Liver (tissue), 9 donors: ENCODE data around the gene COG2. TPM values are rescaled to one million over a fixed set of nuclear protein-coding genes. Genes with fewer than 3 reads are reported as not detected.

Experiments
- DNase-seq: peaks from one replicate; pipeline ENCODE4 v3.0.0-alpha.2; 2017; ENCODE audit warnings: low spot score
- H3K27ac ChIP-seq, 2 donors: one replicate each; pipeline ENCODE4 v1.7.0; 2013; ENCODE audit warnings: inconsistent platforms in 2 of 2, low read length in 2 of 2, control low read depth in 1 of 2, low read depth in 1 of 2, mild to moderate bottlenecking in 1 of 2
- H3K27me3 ChIP-seq, 4 donors: one replicate each; pipeline versions ENCODE4 v1.6.1 to v1.7.0; 2013; ENCODE audit warnings: low read length in 3 of 4, inconsistent platforms in 1 of 4, mild to moderate bottlenecking in 1 of 4, moderate library complexity in 1 of 4; ENCODE audit not compliant: control insufficient read depth in 4 of 4, insufficient read depth in 4 of 4
- H3K36me3 ChIP-seq, 4 donors: one replicate each; pipeline versions ENCODE4 v1.6.1 to v1.7.0; 2013; ENCODE audit warnings: low read length in 3 of 4, mild to moderate bottlenecking in 3 of 4, low read depth in 1 of 4, moderate library complexity in 1 of 4; ENCODE audit not compliant: control insufficient read depth in 4 of 4, insufficient read depth in 3 of 4
- H3K4me1 ChIP-seq, 4 donors: one replicate each; pipeline versions ENCODE4 v1.6.1 to v1.7.0; 2013; ENCODE audit warnings: low read length in 3 of 4, mild to moderate bottlenecking in 3 of 4, moderate library complexity in 1 of 4; ENCODE audit not compliant: control insufficient read depth in 4 of 4, insufficient read depth in 4 of 4
- H3K4me3 ChIP-seq, 3 donors: one replicate each; pipeline versions ENCODE4 v1.6.1 to v1.7.0; 2013; ENCODE audit warnings: low read length in 3 of 3, control low read depth in 1 of 3, low read depth in 1 of 3, mild to moderate bottlenecking in 1 of 3
- H3K9ac ChIP-seq, 2 donors: one replicate each; pipeline ENCODE4 v1.7.0; 2013; ENCODE audit warnings: low read length in 2 of 2, mild to moderate bottlenecking in 2 of 2, moderate library complexity in 2 of 2, control low read depth in 1 of 2, low read depth in 1 of 2
- H3K9me3 ChIP-seq, 4 donors: one replicate each; pipeline versions ENCODE4 v1.6.1 to v1.7.0; 2013; ENCODE audit warnings: low read length in 3 of 4; ENCODE audit not compliant: control insufficient read depth in 4 of 4
- EGR1 ChIP-seq, 2 donors: IDR thresholded peaks; 2 replicates each; pipeline ENCODE4 v1.6.1; 2016 to 2018; ENCODE audit warnings: antibody characterized with exemption in 2 of 2, low read depth in 2 of 2
- FOXA1 ChIP-seq: IDR thresholded peaks from 2 replicates; pipeline ENCODE4 v1.6.1; 2016; ENCODE audit warnings: antibody characterized with exemption
- FOXA2 ChIP-seq: IDR thresholded peaks from 2 replicates; pipeline ENCODE4 v1.6.1; 2016; ENCODE audit warnings: antibody characterized with exemption
- GABPA ChIP-seq, 2 donors: IDR thresholded peaks in 1 of 2; conservative IDR thresholded peaks in 1 of 2; 2 replicates each; pipeline ENCODE4 v1.6.1; 2016; ENCODE audit warnings: antibody characterized with exemption in 2 of 2, mild to moderate bottlenecking in 1 of 2, moderate library complexity in 1 of 2
- HNF4A ChIP-seq, 2 donors: conservative IDR thresholded peaks; 2 replicates each; pipeline ENCODE4 v1.6.1; 2016; ENCODE audit warnings: antibody characterized with exemption in 2 of 2, mild to moderate bottlenecking in 2 of 2
- HNF4G ChIP-seq: IDR thresholded peaks from 2 replicates; pipeline ENCODE4 v1.6.1; 2016; ENCODE audit warnings: antibody characterized with exemption
- JUND ChIP-seq, 2 donors: IDR thresholded peaks; 2 replicates each; pipeline ENCODE4 v1.6.1; 2016; ENCODE audit warnings: antibody characterized with exemption in 2 of 2
- MAX ChIP-seq: IDR thresholded peaks from 2 replicates; pipeline ENCODE4 v1.6.1; 2016; ENCODE audit warnings: antibody characterized with exemption
- NR2F2 ChIP-seq: IDR thresholded peaks from 2 replicates; pipeline ENCODE4 v1.6.1; 2016; ENCODE audit warnings: antibody characterized with exemption
- RAD21 ChIP-seq, 2 donors: IDR thresholded peaks; 2 replicates each; pipeline ENCODE4 v1.6.1; 2016; ENCODE audit warnings: antibody characterized with exemption in 2 of 2, mild to moderate bottlenecking in 2 of 2
- RXRA ChIP-seq, 2 donors: IDR thresholded peaks; 2 replicates each; pipeline ENCODE4 v1.6.1; 2017 to 2018; ENCODE audit warnings: antibody characterized with exemption in 2 of 2, mild to moderate bottlenecking in 1 of 2
- SP1 ChIP-seq: IDR thresholded peaks from 2 replicates; pipeline ENCODE4 v1.6.1; 2018; ENCODE audit warnings: antibody characterized with exemption, mild to moderate bottlenecking
- TAF1 ChIP-seq: conservative IDR thresholded peaks from 2 replicates; pipeline ENCODE4 v1.6.1; 2016; ENCODE audit warnings: antibody characterized with exemption, mild to moderate bottlenecking
- YY1 ChIP-seq: IDR thresholded peaks from 2 replicates; pipeline ENCODE4 v1.6.1; 2016; ENCODE audit warnings: antibody characterized with exemption, mild to moderate bottlenecking
- ZBTB33 ChIP-seq: IDR thresholded peaks from 2 replicates; pipeline ENCODE4 v1.6.1; 2016; ENCODE audit warnings: antibody characterized with exemption
- WGBS: extraction: QIAGEN DNeasy Blood & Tissue Kit; methylation state at CpG from one replicate; pipeline ENCODE4 v1.1.7; 2013; 5-methylcytosine and 5-hydroxymethylcytosine counted together
- polyA plus RNA-seq, 2 donors: library from polyadenylated mRNA; stranded (reverse) in 1 of 2; unstranded in 1 of 2; fragments of 200-250 nt in 1 of 2; fragments of >200 nt in 1 of 2; fragmentation: Nextera tagmentation in 1 of 2; extraction: Ambion mirVana in 1 of 2; gene quantifications; one replicate each; pipeline versions ENCODE4 v1.2.1 to v1.2.3, GENCODE V29; 2013 to 2015
- total RNA-seq, 2 donors: library from RNA; depleted of rRNA; stranded (reverse); fragments of >200 nt; gene quantifications; one replicate each; pipeline ENCODE4 v1.2.3, GENCODE V29; 2014
- TF ChIP-seq, protein P1 (sequence below): IDR thresholded peaks from 2 replicates; pipeline ENCODE4 v1.6.1; 2016; ENCODE audit warnings: antibody characterized with exemption
- TF ChIP-seq, protein P2 (sequence below): IDR thresholded peaks from 2 replicates; pipeline ENCODE4 v1.6.1; 2016; ENCODE audit warnings: antibody characterized with exemption, mild to moderate bottlenecking
- donor health status: healthy.
- donor health status: healthy.
- donor health status: healthy.
- donor health status: healthy.
- donor health status: healthy.

COG2 gene
- total and polyA plus RNA-seq, 4 donors: 6.4 to 16.1 (median 14.3) TPM

DNA sequence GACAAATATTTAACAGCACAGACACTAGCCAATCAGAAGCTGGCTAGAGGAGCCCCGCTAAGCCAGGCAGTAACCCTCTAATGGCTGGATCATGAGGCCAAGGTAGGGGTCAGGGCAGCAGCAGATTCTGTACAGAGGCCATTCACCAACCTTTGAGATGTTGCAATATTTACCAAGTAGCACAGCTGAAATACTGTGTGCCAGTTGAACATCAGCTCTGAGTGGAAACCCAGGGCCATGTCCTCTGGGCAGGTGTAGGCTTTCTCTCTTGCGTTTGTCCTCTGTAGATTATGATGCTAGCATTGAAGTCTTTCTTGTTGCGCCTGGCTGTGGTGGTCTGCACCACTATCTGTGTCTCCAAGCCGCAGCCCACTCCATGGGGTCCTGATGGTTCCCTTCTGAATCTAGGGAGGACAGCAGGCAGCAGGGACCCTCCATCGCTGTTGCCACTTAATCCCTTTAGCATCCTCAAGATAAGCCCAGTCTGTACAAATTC is 2.5 kb upstream of the COG2 start (continued):
- peak in 1 of 2 donors; percentile 74 for TF ChIP-seq JUND (IDR thresholded peaks at IDR 0.05)
- TF ChIP-seq NR2F2: peak; percentile 88

DNA sequence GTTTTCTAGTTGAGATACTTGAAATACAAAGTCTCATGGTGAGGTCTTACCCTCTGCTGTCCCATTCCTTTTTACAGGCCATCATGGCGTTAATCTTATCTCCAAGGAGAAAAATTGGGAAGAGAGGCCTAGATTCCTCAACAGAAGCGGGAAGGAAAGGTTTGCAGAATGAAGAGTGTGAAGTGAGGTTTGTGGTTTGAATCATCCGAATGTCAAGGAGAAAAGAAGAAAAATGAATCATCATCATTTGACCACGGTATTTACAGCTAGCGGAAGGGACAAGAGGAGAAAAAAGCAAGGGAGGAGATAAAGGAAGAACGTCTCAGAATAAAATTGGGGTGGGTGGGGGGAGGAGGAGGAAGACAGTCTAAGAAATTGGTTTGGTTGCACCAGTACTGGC is 935 bp upstream of the COG2 start:
- no peak overlapping the region for H3K4me3 ChIP-seq
- no peaks in the 10 kb centered on the region for H3K27me3 ChIP-seq
- no peak overlapping the region for H3K9ac ChIP-seq
- H3K4me1 ChIP-seq: peaks cover 13 to 48% (median 38%) of the 10 kb centered on the region in 4 donors
- peaks cover 0 to under 1% (median 0%) of the 10 kb centered on the region in 4 donors for H3K36me3 ChIP-seq
- no peak overlapping the region for H3K27ac ChIP-seq
- WGBS: 78% methylated on average over 6 of the region's 6 CpGs
- DNase-seq: no peak
- H3K9me3 ChIP-seq: no peaks in the 10 kb centered on the region
- TF ChIP-seq, protein P1, sequence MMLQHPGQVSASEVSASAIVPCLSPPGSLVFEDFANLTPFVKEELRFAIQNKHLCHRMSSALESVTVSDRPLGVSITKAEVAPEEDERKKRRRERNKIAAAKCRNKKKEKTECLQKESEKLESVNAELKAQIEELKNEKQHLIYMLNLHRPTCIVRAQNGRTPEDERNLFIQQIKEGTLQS: no peak
- no peak for TF ChIP-seq SP1
- TF ChIP-seq, protein P2, sequence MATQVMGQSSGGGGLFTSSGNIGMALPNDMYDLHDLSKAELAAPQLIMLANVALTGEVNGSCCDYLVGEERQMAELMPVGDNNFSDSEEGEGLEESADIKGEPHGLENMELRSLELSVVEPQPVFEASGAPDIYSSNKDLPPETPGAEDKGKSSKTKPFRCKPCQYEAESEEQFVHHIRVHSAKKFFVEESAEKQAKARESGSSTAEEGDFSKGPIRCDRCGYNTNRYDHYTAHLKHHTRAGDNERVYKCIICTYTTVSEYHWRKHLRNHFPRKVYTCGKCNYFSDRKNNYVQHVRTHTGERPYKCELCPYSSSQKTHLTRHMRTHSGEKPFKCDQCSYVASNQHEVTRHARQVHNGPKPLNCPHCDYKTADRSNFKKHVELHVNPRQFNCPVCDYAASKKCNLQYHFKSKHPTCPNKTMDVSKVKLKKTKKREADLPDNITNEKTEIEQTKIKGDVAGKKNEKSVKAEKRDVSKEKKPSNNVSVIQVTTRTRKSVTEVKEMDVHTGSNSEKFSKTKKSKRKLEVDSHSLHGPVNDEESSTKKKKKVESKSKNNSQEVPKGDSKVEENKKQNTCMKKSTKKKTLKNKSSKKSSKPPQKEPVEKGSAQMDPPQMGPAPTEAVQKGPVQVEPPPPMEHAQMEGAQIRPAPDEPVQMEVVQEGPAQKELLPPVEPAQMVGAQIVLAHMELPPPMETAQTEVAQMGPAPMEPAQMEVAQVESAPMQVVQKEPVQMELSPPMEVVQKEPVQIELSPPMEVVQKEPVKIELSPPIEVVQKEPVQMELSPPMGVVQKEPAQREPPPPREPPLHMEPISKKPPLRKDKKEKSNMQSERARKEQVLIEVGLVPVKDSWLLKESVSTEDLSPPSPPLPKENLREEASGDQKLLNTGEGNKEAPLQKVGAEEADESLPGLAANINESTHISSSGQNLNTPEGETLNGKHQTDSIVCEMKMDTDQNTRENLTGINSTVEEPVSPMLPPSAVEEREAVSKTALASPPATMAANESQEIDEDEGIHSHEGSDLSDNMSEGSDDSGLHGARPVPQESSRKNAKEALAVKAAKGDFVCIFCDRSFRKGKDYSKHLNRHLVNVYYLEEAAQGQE: no peak

DNA sequence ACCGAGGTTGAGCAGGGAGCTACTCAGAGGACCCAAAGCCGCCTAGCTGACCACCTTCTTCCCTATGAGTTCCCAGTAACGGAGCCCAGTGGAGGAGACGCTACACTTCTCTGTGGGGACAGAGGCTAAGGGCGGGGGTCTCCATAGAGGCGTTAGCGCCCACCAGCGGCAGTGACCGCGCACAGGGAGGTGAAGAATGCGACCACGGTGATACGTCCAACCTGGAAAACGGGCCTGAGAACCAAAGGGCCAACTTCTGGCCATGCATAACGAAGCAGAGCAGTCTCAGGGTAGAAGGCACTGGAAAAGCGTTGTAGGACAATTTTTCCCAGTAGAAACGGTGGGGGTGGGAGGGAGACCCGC is 400 bp upstream of the COG2 start:
- Histone ChIP-seq H3K27me3 (no peaks in the 10 kb centered on the region), H3K9me3 (no peaks in the 10 kb centered on the region), H3K27ac (no peak overlapping the region), H3K4me1 (peaks cover 13 to 53% (median 38%) of the 10 kb centered on the region in 4 donors), H3K4me3 (peak overlapping the region in 2 of 3 donors; percentile 41 to 79), H3K36me3 (peaks cover 0 to 1% (median 0%) of the 10 kb centered on the region in 4 donors), H3K9ac (no peak overlapping the region)
- DNase-seq: no peak
- TF ChIP-seq SP1 (no peak), GABPA (IDR thresholded peaks at IDR 0.05 in 1 of 2, conservative IDR thresholded peaks at IDR 0.05 in 1 of 2) (no peak), FOXA1 (no peak), JUND (IDR thresholded peaks at IDR 0.05) (no peak), HNF4A (conservative IDR thresholded peaks at IDR 0.05) (no peak), TAF1 (no peak), NR2F2 (no peak), YY1 (no peak), FOXA2 (no peak), RAD21 (IDR thresholded peaks at IDR 0.05) (no peak), MAX (no peak), ZBTB33 (no peak), RXRA (IDR thresholded peaks at IDR 0.05) (no peak), HNF4G (no peak), EGR1 (IDR thresholded peaks at IDR 0.05; ENCODE audit: low read depth in 2 of 2) (no peak)
- TF ChIP-seq, protein P2: no peak
- 40% methylated on average over 18 of the region's 18 CpGs for WGBS
